ENCODE results near the gene CLN6. TPM values are rescaled to one million over a fixed set of nuclear protein-coding genes. Genes with fewer than 3 reads are reported as not detected.

The CLN6 gene
- total RNA-seq, 1 experiment from 2014 or later, result 71.9 TPM

- WGBS (ENCODE audit: extremely low coverage, insufficient read length, low lambda C conversion rate), result no CpG with 5 or more reads among the region's 7 CpGs
- H3K4me1 Mint-ChIP-seq, result peaks cover 39 to 55% of the 10 kb centered on the region in 2 experiments
Measured at GRCh38 chr15:68204361-68204760, 25.2 kb downstream of the CLN6 start.

More at GRCh38 chr15:68204361-68204760, 25.2 kb downstream of the CLN6 start:
- Histone ChIP-seq H3K56ac (ENCODE audit: insufficient read length, low read depth, low read length) (no peak overlapping the region), H4K20me1 (ENCODE audit: control insufficient read depth, insufficient read depth, insufficient read length) (no peaks in the 10 kb centered on the region), H3K23ac (ENCODE audit: insufficient read length, low read depth, low read length) (no peak overlapping the region), H3K79me1 (ENCODE audit: insufficient read depth, low read depth, low read length, poor library complexity, severe bottlenecking) (no peaks in the 10 kb centered on the region), H3K9ac (ENCODE audit: extremely low read depth, insufficient read length, low read length) (no peak overlapping the region), H3K4me1 (ENCODE audit: insufficient read depth, low read length) (peaks cover 11% of the 10 kb centered on the region), H3K14ac (ENCODE audit: insufficient read depth, low read length) (no peak overlapping the region), H3K27me3 (ENCODE audit: insufficient read depth, low read length) (no peaks in the 10 kb centered on the region), H2BK12ac (ENCODE audit: insufficient read length, low read depth, low read length) (no peak overlapping the region), H2BK120ac (ENCODE audit: low read depth, low read length, poor library complexity, severe bottlenecking) (no peak overlapping the region), H3K27ac (ENCODE audit: insufficient read length, low read depth, low read length) (no peak overlapping the region), H3K9me3 (ENCODE audit: control insufficient read depth, low read depth, low read length) (no peaks in the 10 kb centered on the region), H4K5ac (ENCODE audit: insufficient read length, low read depth, low read length) (no peak overlapping the region), H2AK5ac (ENCODE audit: insufficient read length, low read length) (no peak overlapping the region), H3K23me2 (ENCODE audit: insufficient read length, low read depth, low read length, poor library complexity, severe bottlenecking) (no peaks in the 10 kb centered on the region), H2BK20ac (ENCODE audit: low read depth, low read length, poor library complexity, severe bottlenecking) (no peak overlapping the region), H2BK15ac (ENCODE audit: low read depth, low read length) (no peak overlapping the region), H3K18ac (ENCODE audit: insufficient read length, low read depth, low read length) (no peak overlapping the region), H4K8ac (replicated peaks; ENCODE audit: insufficient read length, low read depth, low read length) (no peak overlapping the region), H3K4ac (ENCODE audit: low read depth, low read length) (no peak overlapping the region), H2BK5ac (ENCODE audit: insufficient read length, low read length) (no peak overlapping the region), H3K4me2 (ENCODE audit: insufficient read depth, insufficient read length, low read length) (no peak overlapping the region), H3K79me2 (ENCODE audit: insufficient read depth, low read length) (no peaks in the 10 kb centered on the region), H2AFZ (ENCODE audit: low read length) (no peak overlapping the region), H3T11ph (ENCODE audit: low read length) (no peak overlapping the region), H4K91ac (ENCODE audit: insufficient read length, low read depth, low read length) (no peak overlapping the region)
- Mint-ChIP-seq H3K4me3 (no peak overlapping the region), H3K36me3 (ENCODE audit: insufficient read depth in 1 of 3, low read depth in 3 of 3) (peaks cover 3 to 8% (median 8%) of the 10 kb centered on the region in 3 experiments; a peak in 3 of 7 replicates), H3K27ac (no peak overlapping the region), H3K9me3 (no peaks in the 10 kb centered on the region), H3K27me3 (ENCODE audit: low read depth) (no peaks in the 10 kb centered on the region; the same call in 1 of the 2 replicates)
- no peak for DNase-seq
- TF ChIP-seq CTCF (conservative IDR thresholded peaks at IDR 0.05), result no peak

Measured in H9 (cell line).